ENCODE data around the gene SERINC5.
A peak's percentile ranks its signal among the peaks of the same experiment; 100 is the strongest.

DNA sequence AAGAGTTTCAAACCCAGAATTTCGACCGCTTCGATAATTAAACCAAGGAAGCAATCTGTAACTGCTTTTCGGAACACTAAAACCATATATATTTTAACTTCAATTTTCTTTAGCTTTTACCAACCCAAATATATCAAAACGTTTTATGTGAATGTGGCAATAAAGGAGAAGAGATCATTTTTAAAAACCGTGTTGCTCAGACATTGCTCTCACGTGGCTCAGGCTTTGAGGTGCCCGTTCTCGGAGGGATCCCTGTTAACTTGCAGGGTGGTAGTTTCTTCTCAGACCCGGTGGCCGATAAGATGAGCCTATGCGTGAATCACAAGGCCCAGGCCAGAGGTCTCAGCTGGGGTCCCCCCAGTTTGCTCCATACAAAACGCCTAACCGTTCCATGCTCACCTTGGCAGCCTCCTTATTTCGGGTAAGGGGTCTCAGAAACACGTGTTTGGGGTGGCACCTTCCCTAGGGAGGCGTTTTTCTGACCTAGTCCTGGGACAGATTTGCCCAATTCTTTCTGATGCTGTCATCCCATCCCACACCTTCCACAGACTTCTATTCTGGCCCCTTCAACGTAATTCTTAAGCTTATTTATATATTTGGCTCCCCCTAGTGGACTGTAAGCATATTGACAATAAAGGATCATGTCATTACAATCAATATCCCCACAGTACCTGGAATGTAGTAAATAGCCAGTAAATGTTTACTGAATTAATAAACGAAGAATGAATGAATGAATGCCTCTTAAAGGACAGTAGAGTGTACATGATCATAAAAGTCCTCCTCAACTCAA is 172.6 kb downstream of the SERINC5 start:
- TF ChIP-seq TEAD4 (IDR thresholded peaks at IDR 0.05; ENCODE audit: borderline replicate concordance, insufficient read depth) (no peak), JUND (IDR thresholded peaks at IDR 0.05) (no peak), EP300 (IDR thresholded peaks at IDR 0.05; ENCODE audit: borderline replicate concordance in 1 of 2, low read depth in 1 of 2, low read length in 1 of 2) (no peak), ELF1 (IDR thresholded peaks at IDR 0.05) (no peak)
- TF ChIP-seq, protein P1, sequence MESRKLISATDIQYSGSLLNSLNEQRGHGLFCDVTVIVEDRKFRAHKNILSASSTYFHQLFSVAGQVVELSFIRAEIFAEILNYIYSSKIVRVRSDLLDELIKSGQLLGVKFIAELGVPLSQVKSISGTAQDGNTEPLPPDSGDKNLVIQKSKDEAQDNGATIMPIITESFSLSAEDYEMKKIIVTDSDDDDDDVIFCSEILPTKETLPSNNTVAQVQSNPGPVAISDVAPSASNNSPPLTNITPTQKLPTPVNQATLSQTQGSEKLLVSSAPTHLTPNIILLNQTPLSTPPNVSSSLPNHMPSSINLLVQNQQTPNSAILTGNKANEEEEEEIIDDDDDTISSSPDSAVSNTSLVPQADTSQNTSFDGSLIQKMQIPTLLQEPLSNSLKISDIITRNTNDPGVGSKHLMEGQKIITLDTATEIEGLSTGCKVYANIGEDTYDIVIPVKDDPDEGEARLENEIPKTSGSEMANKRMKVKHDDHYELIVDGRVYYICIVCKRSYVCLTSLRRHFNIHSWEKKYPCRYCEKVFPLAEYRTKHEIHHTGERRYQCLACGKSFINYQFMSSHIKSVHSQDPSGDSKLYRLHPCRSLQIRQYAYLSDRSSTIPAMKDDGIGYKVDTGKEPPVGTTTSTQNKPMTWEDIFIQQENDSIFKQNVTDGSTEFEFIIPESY (IDR thresholded peaks at IDR 0.05; ENCODE audit: borderline replicate concordance, low read depth): no peak
- TF ChIP-seq, protein P2, sequence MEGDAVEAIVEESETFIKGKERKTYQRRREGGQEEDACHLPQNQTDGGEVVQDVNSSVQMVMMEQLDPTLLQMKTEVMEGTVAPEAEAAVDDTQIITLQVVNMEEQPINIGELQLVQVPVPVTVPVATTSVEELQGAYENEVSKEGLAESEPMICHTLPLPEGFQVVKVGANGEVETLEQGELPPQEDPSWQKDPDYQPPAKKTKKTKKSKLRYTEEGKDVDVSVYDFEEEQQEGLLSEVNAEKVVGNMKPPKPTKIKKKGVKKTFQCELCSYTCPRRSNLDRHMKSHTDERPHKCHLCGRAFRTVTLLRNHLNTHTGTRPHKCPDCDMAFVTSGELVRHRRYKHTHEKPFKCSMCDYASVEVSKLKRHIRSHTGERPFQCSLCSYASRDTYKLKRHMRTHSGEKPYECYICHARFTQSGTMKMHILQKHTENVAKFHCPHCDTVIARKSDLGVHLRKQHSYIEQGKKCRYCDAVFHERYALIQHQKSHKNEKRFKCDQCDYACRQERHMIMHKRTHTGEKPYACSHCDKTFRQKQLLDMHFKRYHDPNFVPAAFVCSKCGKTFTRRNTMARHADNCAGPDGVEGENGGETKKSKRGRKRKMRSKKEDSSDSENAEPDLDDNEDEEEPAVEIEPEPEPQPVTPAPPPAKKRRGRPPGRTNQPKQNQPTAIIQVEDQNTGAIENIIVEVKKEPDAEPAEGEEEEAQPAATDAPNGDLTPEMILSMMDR (IDR thresholded peaks at IDR 0.05): peak; percentile 81
- TF ChIP-seq, protein P3, sequence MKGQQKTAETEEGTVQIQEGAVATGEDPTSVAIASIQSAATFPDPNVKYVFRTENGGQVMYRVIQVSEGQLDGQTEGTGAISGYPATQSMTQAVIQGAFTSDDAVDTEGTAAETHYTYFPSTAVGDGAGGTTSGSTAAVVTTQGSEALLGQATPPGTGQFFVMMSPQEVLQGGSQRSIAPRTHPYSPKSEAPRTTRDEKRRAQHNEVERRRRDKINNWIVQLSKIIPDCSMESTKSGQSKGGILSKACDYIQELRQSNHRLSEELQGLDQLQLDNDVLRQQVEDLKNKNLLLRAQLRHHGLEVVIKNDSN (IDR thresholded peaks at IDR 0.05; ENCODE audit: borderline replicate concordance, low read depth): no peak
